Loucy (cell line): ENCODE data around the gene PLSCR5.

Experiments used
- H2AFZ ChIP-seq: fragments of 200-600 bp; sonication (generic); 2 replicates; pipeline ENCODE4 v1.6.0; 2016; ENCODE audit warnings: antibody characterized with exemption, mild to moderate bottlenecking, low read length, moderate library complexity
- H3F3A ChIP-seq: fragments of 200-600 bp; 2 replicates; pipeline ENCODE4 v1.6.0; 2016; ENCODE audit warnings: antibody characterized with exemption, low read depth, mild to moderate bottlenecking
- H3K27me3 ChIP-seq: fragments of 200-600 bp; sonication (generic); 2 replicates; pipeline ENCODE4 v1.6.1; 2014; ENCODE audit warnings: low read length, mild to moderate bottlenecking; ENCODE audit not compliant: insufficient read depth, poor library complexity, severe bottlenecking
- H3K36me3 ChIP-seq: fragments of 200-600 bp; sonication (generic); 2 replicates; pipeline ENCODE4 v1.6.1; 2016; ENCODE audit warnings: low read length; ENCODE audit not compliant: insufficient read depth
- H3K4me1 ChIP-seq: fragments of 200-600 bp; sonication (generic); 2 replicates; pipeline ENCODE4 v1.5.1; 2014; ENCODE audit warnings: low read length, mild to moderate bottlenecking; ENCODE audit not compliant: insufficient read depth, poor library complexity, severe bottlenecking
- H3K4me2 ChIP-seq: fragments of 200-600 bp; sonication (generic); 2 replicates; pipeline ENCODE4 v1.6.0; 2014; ENCODE audit warnings: antibody characterized with exemption, low read length, low read depth, mild to moderate bottlenecking; ENCODE audit not compliant: poor library complexity, severe bottlenecking
- H3K4me3 ChIP-seq: fragments of 200-600 bp; sonication (generic); 2 replicates; pipeline ENCODE4 v1.5.1; 2014; ENCODE audit warnings: low read length, mild to moderate bottlenecking, mixed read lengths; ENCODE audit not compliant: poor library complexity, severe bottlenecking
- H3K79me2 ChIP-seq: fragments of 200-600 bp; sonication (generic); 2 replicates; pipeline ENCODE4 v1.6.1; 2014; ENCODE audit warnings: low read length; ENCODE audit not compliant: insufficient read depth
- H3K9ac ChIP-seq: fragments of 200-600 bp; sonication (generic); 2 replicates; pipeline ENCODE4 v1.6.0; 2014; ENCODE audit warnings: mild to moderate bottlenecking, low read depth, low read length, moderate library complexity; ENCODE audit not compliant: poor library complexity, severe bottlenecking
- H3K9me2 ChIP-seq: fragments of 200-600 bp; sonication (generic); replicated peaks from 2 replicates; pipeline ENCODE4 v1.6.1; 2016; ENCODE audit warnings: low read depth, low read length, mixed read lengths
- H3K9me3 ChIP-seq: fragments of 200-600 bp; sonication (generic); 2 replicates; pipeline ENCODE4 v1.6.1; 2014; ENCODE audit warnings: mild to moderate bottlenecking, antibody characterized with exemption, low read length, low read depth; ENCODE audit not compliant: insufficient read depth
- H4K20me1 ChIP-seq: fragments of 200-600 bp; sonication (generic); 2 replicates; pipeline ENCODE4 v1.6.0; 2014; ENCODE audit warnings: antibody characterized with exemption, low read length, mild to moderate bottlenecking; ENCODE audit not compliant: insufficient read depth, poor library complexity, severe bottlenecking
- CTCF ChIP-seq: fragments of 200-600 bp; sonication (generic); conservative IDR thresholded peaks from 2 replicates; pipeline ENCODE4 v1.5.1; 2014; ENCODE audit warnings: mild to moderate bottlenecking, antibody characterized with exemption, low read length
- EZH2phosphoT487 ChIP-seq: fragments of 200-600 bp; IDR thresholded peaks from 2 replicates; pipeline ENCODE4 v1.6.1; 2018; ENCODE audit warnings: antibody characterized with exemption, mild to moderate bottlenecking, moderate library complexity, borderline replicate concordance

PLSCR5 gene

DNA sequence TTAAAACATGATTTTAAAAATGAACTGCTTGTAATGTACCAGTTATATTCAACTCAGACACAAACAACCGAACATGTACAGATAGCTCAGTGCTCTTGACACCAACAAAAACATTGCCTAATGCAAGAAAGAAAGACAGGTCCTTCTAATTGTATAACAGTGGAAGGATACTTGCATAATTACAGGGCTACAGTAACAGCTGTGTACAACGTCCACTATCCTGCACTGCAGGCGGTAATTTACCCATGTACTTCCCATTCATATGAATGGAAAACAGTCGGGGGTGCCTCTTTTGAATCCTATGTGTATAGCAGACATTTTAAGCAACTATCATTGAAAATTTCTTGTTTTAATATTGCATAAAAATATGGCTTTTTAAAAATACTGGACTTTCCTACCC is 41.1 kb upstream of the PLSCR5 start:
- H3K4me3 ChIP-seq, result no peak overlapping the region
- H4K20me1 ChIP-seq, result no peaks in the 10 kb centered on the region
- no peaks in the 10 kb centered on the region for H3K4me1 ChIP-seq
- no peaks in the 10 kb centered on the region for H3K9me3 ChIP-seq
- no peaks in the 10 kb centered on the region for H3K36me3 ChIP-seq
- H3K4me2 ChIP-seq, result no peak overlapping the region
- no peaks in the 10 kb centered on the region for H3F3A ChIP-seq
- H3K9ac ChIP-seq, result no peak overlapping the region
- H3K9me2 ChIP-seq, result no peaks in the 10 kb centered on the region
- no peaks in the 10 kb centered on the region for H3K27me3 ChIP-seq
- H3K79me2 ChIP-seq, result no peaks in the 10 kb centered on the region
- no peak overlapping the region for H2AFZ ChIP-seq
- TF ChIP-seq CTCF (no peak), EZH2phosphoT487 (no peak)

DNA sequence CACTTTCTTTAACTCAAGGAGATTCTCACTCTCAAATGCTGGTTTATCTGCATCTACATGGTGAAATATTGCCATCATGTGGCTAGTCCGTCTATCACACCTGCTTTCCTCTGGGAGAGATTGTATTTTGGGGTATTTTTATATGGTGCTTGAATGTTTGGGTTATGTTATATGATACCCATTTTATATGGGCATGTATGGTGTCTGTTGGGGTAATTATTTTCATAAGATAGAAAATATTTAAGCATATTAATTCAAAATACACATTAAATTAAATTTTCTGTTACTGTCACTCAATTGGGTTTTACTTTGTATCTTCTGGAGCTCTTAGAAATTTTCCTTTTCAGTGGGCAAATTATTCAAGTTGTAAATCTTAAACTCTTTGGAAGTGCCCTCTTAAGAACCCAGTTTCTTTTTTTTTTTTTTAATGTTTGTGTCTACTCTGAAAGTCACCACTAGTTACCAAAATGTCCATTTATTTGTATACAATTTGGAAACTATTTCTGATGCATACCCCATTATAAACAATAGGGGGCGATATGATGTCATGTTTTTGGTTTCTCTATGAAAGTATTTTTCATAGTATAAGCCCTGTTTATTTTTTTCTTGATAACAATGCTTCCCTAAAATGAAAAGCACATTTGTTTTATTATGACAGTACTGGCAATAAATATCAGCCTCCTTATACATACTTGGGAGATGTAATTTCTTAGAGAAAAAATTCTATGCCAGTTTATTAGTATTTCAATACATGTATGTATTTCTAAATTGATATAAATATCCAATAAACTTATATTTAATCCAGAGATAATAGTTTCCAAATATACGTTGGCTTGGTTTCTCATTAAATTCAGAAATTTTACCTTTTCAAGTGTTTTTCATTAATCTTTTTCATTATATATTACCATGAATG is 36.1 kb upstream of the PLSCR5 start:
- no peaks in the 10 kb centered on the region for H4K20me1 ChIP-seq

GRCh38 chr3:146640361-146640760 is 35.2 kb upstream of the PLSCR5 start:
- Histone ChIP-seq H3K36me3 (no peaks in the 10 kb centered on the region), H3K9me2 (no peaks in the 10 kb centered on the region), H4K20me1 (no peaks in the 10 kb centered on the region), H3K9ac (no peak overlapping the region), H3K4me2 (no peak overlapping the region), H3F3A (no peaks in the 10 kb centered on the region), H3K4me1 (no peaks in the 10 kb centered on the region), H3K9me3 (no peaks in the 10 kb centered on the region), H2AFZ (no peak overlapping the region), H3K4me3 (no peak overlapping the region), H3K27me3 (no peaks in the 10 kb centered on the region), H3K79me2 (no peaks in the 10 kb centered on the region)
- TF ChIP-seq EZH2phosphoT487, result no peak

More for the DNA sequence above, 36.1 kb upstream of the PLSCR5 start:
- Histone ChIP-seq H3K4me1 (no peaks in the 10 kb centered on the region), H3K4me2 (no peak overlapping the region), H3F3A (no peaks in the 10 kb centered on the region), H2AFZ (no peak overlapping the region), H3K36me3 (no peaks in the 10 kb centered on the region), H3K4me3 (no peak overlapping the region), H3K9ac (no peak overlapping the region), H3K9me2 (no peaks in the 10 kb centered on the region), H3K79me2 (no peaks in the 10 kb centered on the region), H3K9me3 (no peaks in the 10 kb centered on the region), H3K27me3 (no peaks in the 10 kb centered on the region)
- TF ChIP-seq CTCF (peak; percentile 68), EZH2phosphoT487 (no peak)

- Histone ChIP-seq H3K4me1 (no peaks in the 10 kb centered on the region), H3K4me3 (no peak overlapping the region), H4K20me1 (no peaks in the 10 kb centered on the region), H3K9me2 (no peaks in the 10 kb centered on the region), H2AFZ (no peak overlapping the region), H3K4me2 (no peak overlapping the region), H3K9me3 (no peaks in the 10 kb centered on the region), H3K36me3 (no peaks in the 10 kb centered on the region), H3F3A (no peaks in the 10 kb centered on the region), H3K9ac (no peak overlapping the region), H3K27me3 (no peaks in the 10 kb centered on the region), H3K79me2 (no peaks in the 10 kb centered on the region)
- TF ChIP-seq EZH2phosphoT487 (no peak), CTCF (peak; percentile 41)
Observed at GRCh38 chr3:146638718-146639117, 33.6 kb upstream of the PLSCR5 start.
